Activated CD8-positive, alpha-beta memory T cell treated with anti-CD3 and anti-CD28 coated beads, Interleukin-2, amount 50 U/mL, for 4 hours (primary cell): ENCODE results near the gene TTC6.
A peak's percentile ranks its signal among the peaks of the same experiment; 100 is the strongest.

Experiments used
- DNase-seq: peaks from one replicate; pipeline ENCODE4 v3.0.0-alpha.2; 2020

The TTC6 gene

GRCh38 chr14:37586797-37587130 lies 8.7 kb upstream of the TTC6 start:
- DNase-seq: no peak

GRCh38 chr14:37587131-37587803 lies 8.2 kb upstream of the TTC6 start:
- no peak for DNase-seq

GRCh38 chr14:37587881-37588666 lies 7.4 kb upstream of the TTC6 start:
- DNase-seq: no peak

- DNase-seq: no peak
Measured at GRCh38 chr14:37588667-37588955, 6.8 kb upstream of the TTC6 start.

GRCh38 chr14:37588956-37589714 lies 6.3 kb upstream of the TTC6 start:
- no peak for DNase-seq

GRCh38 chr14:37589715-37590427 lies 5.6 kb upstream of the TTC6 start:
- DNase-seq: no peak

- DNase-seq: no peak
Measured at GRCh38 chr14:37590428-37591139, 4.8 kb upstream of the TTC6 start.

GRCh38 chr14:37591311-37591940 lies 4.0 kb upstream of the TTC6 start:
- DNase-seq: no peak

GRCh38 chr14:37591941-37592481 lies 3.4 kb upstream of the TTC6 start:
- DNase-seq: no peak

- DNase-seq: no peak
Measured at GRCh38 chr14:37592482-37593408, 2.7 kb upstream of the TTC6 start.

GRCh38 chr14:37593511-37594237 lies 1.8 kb upstream of the TTC6 start:
- DNase-seq: no peak

GRCh38 chr14:37594238-37594970 lies 1.0 kb upstream of the TTC6 start:
- no peak for DNase-seq

- peak; percentile 55 for DNase-seq
Measured at GRCh38 chr14:37595809-37596621, 586 bp downstream of the TTC6 start.

GRCh38 chr14:37596790-37597472 lies 1.5 kb downstream of the TTC6 start:
- no peak for DNase-seq

GRCh38 chr14:37597538-37597913 lies 2.1 kb downstream of the TTC6 start:
- DNase-seq: no peak

GRCh38 chr14:37597914-37598746 lies 2.7 kb downstream of the TTC6 start:
- no peak for DNase-seq
